ENCODE data around the gene PTH2R. TPM values are rescaled to one million over a fixed set of nuclear protein-coding genes. Genes with fewer than 3 reads are reported as not detected.
"Not testable (repeated sequence)": the region's sequence is repeated elsewhere in the genome, so short reads cannot be mapped to it uniquely, and the experiment has no call there.

Gene PTH2R
- total RNA-seq, 2 experiments from 2014 or later: 0.10 TPM; not detected in 1

GRCh38 chr2:208466151-208466919, 59.7 kb downstream of the PTH2R start:
- POLR2A ChIA-PET: no interaction called here
- no peaks in the 10 kb centered on the region for H3K36me3 Mint-ChIP-seq

GRCh38 chr2:208466920-208467298, 60.3 kb downstream of the PTH2R start:
- intact Hi-C loops (cut with micrococcal nuclease): no loop called here
- no peaks in the 10 kb centered on the region for H3K4me1 Mint-ChIP-seq (ENCODE audit: low read depth)
- ChIA-PET CTCF (interaction anchor here (0.6 kb wide), 1 partner anchor 741 kb away, joined by 3 read pairs; no protein-coding TSS in a partner anchor), POLR2A (no interaction called here)
- H3K36me3 Mint-ChIP-seq: no peaks in the 10 kb centered on the region
- H3K27me3 Mint-ChIP-seq: no peaks in the 10 kb centered on the region
- no peak overlapping the region for H3K4me3 Mint-ChIP-seq
- H3K9me3 Mint-ChIP-seq: peaks cover under 1% of the 10 kb centered on the region
- DNase-seq: no peak
- H3K27ac Mint-ChIP-seq: no peak overlapping the region

More at GRCh38 chr2:208466151-208466919, 59.7 kb downstream of the PTH2R start:
- intact Hi-C loops (cut with micrococcal nuclease): no loop called here
- CTCF ChIA-PET: interaction anchor here (0.6 kb wide), 1 partner anchor 741 kb away, joined by 3 read pairs; no protein-coding TSS in a partner anchor
- H3K4me3 Mint-ChIP-seq: no peak overlapping the region
- H3K27me3 Mint-ChIP-seq: no peaks in the 10 kb centered on the region
- H3K4me1 Mint-ChIP-seq (ENCODE audit: low read depth): no peaks in the 10 kb centered on the region
- H3K9me3 Mint-ChIP-seq: no peaks in the 10 kb centered on the region
- peak; percentile 15 for DNase-seq
- H3K27ac Mint-ChIP-seq: no peak overlapping the region

GRCh38 chr2:208467564-208467963, 61.0 kb downstream of the PTH2R start:
- peaks cover 2% of the 10 kb centered on the region for H3K9me3 Mint-ChIP-seq
- POLR2A ChIA-PET: no interaction called here
- CTCF ChIA-PET: no interaction called here
- no peaks in the 10 kb centered on the region for H3K36me3 Mint-ChIP-seq
- H3K27me3 Mint-ChIP-seq: no peaks in the 10 kb centered on the region
- no peak overlapping the region for H3K4me3 Mint-ChIP-seq
- no peak for DNase-seq
- intact Hi-C loops (cut with micrococcal nuclease): no loop called here
- no peak overlapping the region for H3K27ac Mint-ChIP-seq
- no peaks in the 10 kb centered on the region for H3K4me1 Mint-ChIP-seq (ENCODE audit: low read depth)

- H3K9me3 Mint-ChIP-seq: peaks cover 6% of the 10 kb centered on the region
- no peak overlapping the region for H3K4me3 Mint-ChIP-seq
- ChIA-PET POLR2A (no interaction called here), CTCF (no interaction called here)
- H3K4me1 Mint-ChIP-seq (ENCODE audit: low read depth): no peaks in the 10 kb centered on the region
- no peaks in the 10 kb centered on the region for H3K36me3 Mint-ChIP-seq
- peaks cover 4% of the 10 kb centered on the region for H3K27me3 Mint-ChIP-seq
- H3K27ac Mint-ChIP-seq: no peak overlapping the region
- intact Hi-C loops (cut with micrococcal nuclease): no loop called here
- DNase-seq: no peak
Measured at GRCh38 chr2:208477741-208478140, 71.1 kb downstream of the PTH2R start.

GRCh38 chr2:208479342-208479741, 72.8 kb downstream of the PTH2R start:
- H3K4me3 Mint-ChIP-seq: no peak overlapping the region

GRCh38 chr2:208481945-208482344, 75.4 kb downstream of the PTH2R start:
- not testable (repeated sequence) for H3K27me3 Mint-ChIP-seq, H3K4me3 Mint-ChIP-seq

More at GRCh38 chr2:208479342-208479741, 72.8 kb downstream of the PTH2R start:
- H3K36me3 Mint-ChIP-seq: no peaks in the 10 kb centered on the region
- no peak overlapping the region for H3K27ac Mint-ChIP-seq
- no peak for DNase-seq
- ChIA-PET CTCF (no interaction called here), POLR2A (no interaction called here)
- H3K9me3 Mint-ChIP-seq: peaks cover 6% of the 10 kb centered on the region
- peaks cover 4% of the 10 kb centered on the region for H3K27me3 Mint-ChIP-seq
- intact Hi-C loops (cut with micrococcal nuclease): no loop called here
- H3K4me1 Mint-ChIP-seq (ENCODE audit: low read depth): no peaks in the 10 kb centered on the region

GRCh38 chr2:208482453-208483015, 75.9 kb downstream of the PTH2R start:
- H3K4me3 Mint-ChIP-seq; intact Hi-C loops (cut with micrococcal nuclease); POLR2A ChIA-PET; CTCF ChIA-PET; H3K27ac Mint-ChIP-seq; DNase-seq; H3K27me3 Mint-ChIP-seq; H3K9me3 Mint-ChIP-seq; H3K4me1 Mint-ChIP-seq (ENCODE audit: low read depth); H3K36me3 Mint-ChIP-seq: not testable (repeated sequence)

More at GRCh38 chr2:208481945-208482344, 75.4 kb downstream of the PTH2R start:
- CTCF ChIA-PET; H3K36me3 Mint-ChIP-seq; H3K9me3 Mint-ChIP-seq; intact Hi-C loops (cut with micrococcal nuclease); H3K4me1 Mint-ChIP-seq (ENCODE audit: low read depth); DNase-seq; H3K27ac Mint-ChIP-seq; POLR2A ChIA-PET: not testable (repeated sequence)

GRCh38 chr2:208485390-208485789, 78.8 kb downstream of the PTH2R start:
- peaks cover 9% of the 10 kb centered on the region for H3K9me3 Mint-ChIP-seq
- H3K4me1 Mint-ChIP-seq (ENCODE audit: low read depth): no peaks in the 10 kb centered on the region
- no peak for DNase-seq
- H3K36me3 Mint-ChIP-seq: no peaks in the 10 kb centered on the region
- H3K4me3 Mint-ChIP-seq: no peak overlapping the region
- peaks cover 4% of the 10 kb centered on the region for H3K27me3 Mint-ChIP-seq
- ChIA-PET CTCF (no interaction called here), POLR2A (interaction anchor here (0.5 kb wide), 1 partner anchor 272 kb away, joined by 3 read pairs; no protein-coding TSS in a partner anchor)
- H3K27ac Mint-ChIP-seq: no peak overlapping the region
- intact Hi-C loops (cut with micrococcal nuclease): no loop called here

- Mint-ChIP-seq H3K4me1 (ENCODE audit: low read depth) (no peaks in the 10 kb centered on the region), H3K27ac (no peak overlapping the region), H3K27me3 (no peaks in the 10 kb centered on the region), H3K9me3 (peaks cover 3% of the 10 kb centered on the region), H3K36me3 (no peaks in the 10 kb centered on the region), H3K4me3 (no peak overlapping the region)
- POLR2A ChIA-PET: no interaction called here
- CTCF ChIA-PET: no interaction called here
- DNase-seq: no peak
- intact Hi-C loops (cut with micrococcal nuclease): no loop called here
Measured at GRCh38 chr2:208488686-208489564, 82.3 kb downstream of the PTH2R start.

GRCh38 chr2:208489687-208490086, 83.1 kb downstream of the PTH2R start:
- Mint-ChIP-seq H3K27me3 (no peaks in the 10 kb centered on the region), H3K4me1 (ENCODE audit: low read depth) (no peaks in the 10 kb centered on the region), H3K36me3 (no peaks in the 10 kb centered on the region), H3K9me3 (peaks cover 3% of the 10 kb centered on the region), H3K27ac (no peak overlapping the region), H3K4me3 (no peak overlapping the region)
- intact Hi-C loops (cut with micrococcal nuclease): no loop called here
- DNase-seq: no peak
- CTCF ChIA-PET: no interaction called here
- POLR2A ChIA-PET: no interaction called here

- ChIA-PET CTCF (no interaction called here), POLR2A (no interaction called here)
- DNase-seq: no peak
- Mint-ChIP-seq H3K27me3 (peaks cover 1% of the 10 kb centered on the region), H3K9me3 (peaks cover 3% of the 10 kb centered on the region), H3K4me3 (no peak overlapping the region), H3K27ac (no peak overlapping the region), H3K4me1 (ENCODE audit: low read depth) (no peaks in the 10 kb centered on the region), H3K36me3 (no peaks in the 10 kb centered on the region)
- intact Hi-C loops (cut with micrococcal nuclease): no loop called here
Measured at GRCh38 chr2:208490492-208490891, 83.9 kb downstream of the PTH2R start.

GRCh38 chr2:208491641-208492040, 85.0 kb downstream of the PTH2R start:
- Mint-ChIP-seq H3K36me3 (no peaks in the 10 kb centered on the region), H3K27me3 (peaks cover 1% of the 10 kb centered on the region), H3K27ac (no peak overlapping the region), H3K9me3 (peaks cover 3% of the 10 kb centered on the region), H3K4me1 (ENCODE audit: low read depth) (no peaks in the 10 kb centered on the region), H3K4me3 (no peak overlapping the region)
- intact Hi-C loops (cut with micrococcal nuclease): no loop called here
- POLR2A ChIA-PET: no interaction called here
- CTCF ChIA-PET: no interaction called here
- DNase-seq: no peak
